Measurements from ENCODE around the gene USH2A. TPM values are rescaled to one million over a fixed set of nuclear protein-coding genes. Genes with fewer than 3 reads are reported as not detected.

USH2A gene
- total RNA-seq, 2 experiments from 2014 or later: not detected

DNA sequence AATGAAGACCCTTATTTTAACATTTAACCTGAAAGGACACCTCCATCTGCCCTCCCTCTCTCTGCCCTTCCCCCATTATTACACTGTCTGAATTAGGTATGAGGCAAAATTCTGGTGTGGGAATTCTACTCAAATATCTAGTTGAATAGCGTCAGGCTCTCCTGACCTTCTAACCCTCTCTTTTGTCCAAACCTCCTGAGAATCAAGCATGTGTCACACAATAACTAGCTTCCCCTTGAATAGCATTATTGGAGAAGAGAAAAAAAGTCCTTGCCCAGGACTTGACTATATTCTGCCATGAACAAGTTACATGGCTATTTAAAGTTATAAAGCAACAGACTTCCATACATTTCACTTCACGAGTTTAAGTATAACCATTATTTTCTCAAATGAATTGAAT is 35.5 kb downstream of the USH2A start:
- H3K36me3 Mint-ChIP-seq (ENCODE audit: low read depth): no peaks in the 10 kb centered on the region
- H3K4me1 Mint-ChIP-seq (ENCODE audit: low read depth): no peaks in the 10 kb centered on the region
- intact Hi-C loops (cut with micrococcal nuclease): no loop called here
- H3K9me3 Mint-ChIP-seq: peaks cover 9% of the 10 kb centered on the region
- H3K27ac Mint-ChIP-seq: no peak overlapping the region
- no peak overlapping the region for H3K4me3 Mint-ChIP-seq
- ATAC-seq (no peak), DNase-seq (no peak)
- POLR2A ChIA-PET: no interaction called here
- CTCF ChIA-PET: no interaction called here
- TF ChIP-seq, protein P1, sequence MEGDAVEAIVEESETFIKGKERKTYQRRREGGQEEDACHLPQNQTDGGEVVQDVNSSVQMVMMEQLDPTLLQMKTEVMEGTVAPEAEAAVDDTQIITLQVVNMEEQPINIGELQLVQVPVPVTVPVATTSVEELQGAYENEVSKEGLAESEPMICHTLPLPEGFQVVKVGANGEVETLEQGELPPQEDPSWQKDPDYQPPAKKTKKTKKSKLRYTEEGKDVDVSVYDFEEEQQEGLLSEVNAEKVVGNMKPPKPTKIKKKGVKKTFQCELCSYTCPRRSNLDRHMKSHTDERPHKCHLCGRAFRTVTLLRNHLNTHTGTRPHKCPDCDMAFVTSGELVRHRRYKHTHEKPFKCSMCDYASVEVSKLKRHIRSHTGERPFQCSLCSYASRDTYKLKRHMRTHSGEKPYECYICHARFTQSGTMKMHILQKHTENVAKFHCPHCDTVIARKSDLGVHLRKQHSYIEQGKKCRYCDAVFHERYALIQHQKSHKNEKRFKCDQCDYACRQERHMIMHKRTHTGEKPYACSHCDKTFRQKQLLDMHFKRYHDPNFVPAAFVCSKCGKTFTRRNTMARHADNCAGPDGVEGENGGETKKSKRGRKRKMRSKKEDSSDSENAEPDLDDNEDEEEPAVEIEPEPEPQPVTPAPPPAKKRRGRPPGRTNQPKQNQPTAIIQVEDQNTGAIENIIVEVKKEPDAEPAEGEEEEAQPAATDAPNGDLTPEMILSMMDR (IDR thresholded peaks at IDR 0.05): no peak
- no peaks in the 10 kb centered on the region for H3K27me3 Mint-ChIP-seq

DNA sequence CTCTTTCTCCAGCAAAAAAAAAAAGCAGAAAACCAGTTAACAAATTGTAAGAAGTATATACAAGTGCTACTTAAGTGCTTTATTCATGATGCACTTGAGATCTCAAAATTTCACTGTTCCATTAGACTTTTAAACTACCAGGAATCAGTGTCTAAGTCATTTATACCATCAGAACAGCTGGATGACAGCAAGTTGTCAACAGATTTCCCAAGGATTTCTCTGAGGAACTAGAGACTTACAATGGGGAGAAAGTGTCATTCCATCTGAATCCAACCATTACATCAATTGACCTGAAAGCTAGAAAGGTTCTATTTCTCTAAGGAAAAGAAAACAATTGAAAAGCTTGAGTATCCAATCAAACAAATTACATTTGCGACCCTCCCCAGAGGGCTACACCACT is 43.8 kb downstream of the USH2A start:
- CTCF ChIA-PET: no interaction called here
- POLR2A ChIA-PET: no interaction called here
- ATAC-seq (no peak), DNase-seq (no peak)
- Mint-ChIP-seq H3K9me3 (peaks cover 5% of the 10 kb centered on the region), H3K36me3 (ENCODE audit: low read depth) (no peaks in the 10 kb centered on the region), H3K4me1 (ENCODE audit: low read depth) (no peaks in the 10 kb centered on the region), H3K4me3 (no peak overlapping the region), H3K27me3 (no peaks in the 10 kb centered on the region), H3K27ac (no peak overlapping the region)
- TF ChIP-seq, protein P1 (IDR thresholded peaks at IDR 0.05): no peak
- intact Hi-C loops (cut with micrococcal nuclease): no loop called here

DNA sequence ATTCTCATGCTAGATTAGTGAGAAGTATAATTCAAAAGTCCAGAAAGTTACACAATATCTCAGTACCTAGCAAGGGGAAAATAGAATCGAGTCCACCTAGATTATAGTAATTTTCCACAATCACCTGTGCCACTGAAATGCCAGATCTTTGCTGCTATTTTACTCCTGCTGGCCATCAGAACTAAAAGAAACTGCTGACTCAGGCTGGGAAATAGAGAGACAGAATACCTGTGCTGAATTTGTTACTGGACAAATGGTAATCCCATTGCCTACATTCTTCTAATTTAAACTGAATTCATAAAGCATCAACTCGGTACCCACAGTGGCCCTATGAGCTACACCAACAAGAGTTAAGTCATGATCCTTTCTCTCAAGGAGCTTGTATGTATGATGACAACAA is 55.0 kb downstream of the USH2A start:
- intact Hi-C loops (cut with micrococcal nuclease): no loop called here
- TF ChIP-seq, protein P1 (IDR thresholded peaks at IDR 0.05): no peak
- ChIA-PET POLR2A (no interaction called here), CTCF (no interaction called here)
- Mint-ChIP-seq H3K4me3 (no peak overlapping the region), H3K27me3 (no peaks in the 10 kb centered on the region), H3K36me3 (ENCODE audit: low read depth) (no peaks in the 10 kb centered on the region), H3K27ac (no peak overlapping the region), H3K4me1 (ENCODE audit: low read depth) (no peaks in the 10 kb centered on the region), H3K9me3 (peaks cover 13% of the 10 kb centered on the region)
- DNase-seq: no peak
- no peak for ATAC-seq

DNA sequence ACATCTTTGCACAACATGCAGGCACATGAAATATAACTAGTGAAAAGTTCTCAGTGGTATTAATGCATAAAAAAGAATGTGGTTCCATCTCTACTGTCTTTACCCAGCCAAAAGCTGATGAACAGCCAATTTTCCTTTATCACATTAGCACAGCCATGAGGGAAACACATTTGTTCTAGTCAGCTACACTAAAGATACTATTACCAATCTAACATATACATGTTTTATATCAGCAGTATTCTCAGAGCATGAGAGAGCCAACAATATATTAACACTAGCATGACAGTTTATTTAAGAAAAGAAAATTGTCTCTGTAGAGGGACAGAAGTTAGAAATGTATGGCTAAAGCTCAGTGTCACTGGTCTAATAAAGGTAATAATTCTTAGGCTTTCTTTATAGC is 56.3 kb downstream of the USH2A start:
- Mint-ChIP-seq H3K4me3 (no peak overlapping the region), H3K27ac (no peak overlapping the region), H3K9me3 (peaks cover 6% of the 10 kb centered on the region), H3K4me1 (ENCODE audit: low read depth) (no peaks in the 10 kb centered on the region), H3K27me3 (no peaks in the 10 kb centered on the region), H3K36me3 (ENCODE audit: low read depth) (no peaks in the 10 kb centered on the region)
- TF ChIP-seq, protein P1 (IDR thresholded peaks at IDR 0.05): no peak
- ATAC-seq (no peak), DNase-seq (no peak)
- intact Hi-C loops (cut with micrococcal nuclease): no loop called here
- ChIA-PET CTCF (no interaction called here), POLR2A (no interaction called here)

DNA sequence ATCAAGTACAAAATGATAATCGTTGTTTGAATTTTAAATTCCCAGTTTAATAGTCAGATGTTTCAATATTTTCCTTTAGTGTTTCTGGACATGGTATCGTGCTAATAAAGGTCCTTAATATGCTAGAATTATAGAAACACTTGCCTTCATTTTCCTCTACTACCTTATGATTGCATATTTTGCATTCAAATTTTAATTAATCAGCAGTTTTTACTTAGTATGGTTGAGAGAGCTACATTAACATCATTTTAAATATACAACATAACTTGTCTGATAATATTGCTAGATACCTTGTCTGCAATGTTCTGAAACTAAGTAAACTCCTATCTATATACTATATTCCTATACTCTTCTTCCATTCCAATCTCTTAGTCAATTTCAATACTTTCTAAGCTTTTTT is 66.3 kb downstream of the USH2A start:
- no peak for DNase-seq
- H3K27ac Mint-ChIP-seq: no peak overlapping the region
- H3K4me1 Mint-ChIP-seq (ENCODE audit: low read depth): no peaks in the 10 kb centered on the region
- intact Hi-C loops (cut with micrococcal nuclease): no loop called here
- H3K9me3 Mint-ChIP-seq: peaks cover 1% of the 10 kb centered on the region
- H3K27me3 Mint-ChIP-seq: no peaks in the 10 kb centered on the region
- CTCF ChIA-PET: no interaction called here
- POLR2A ChIA-PET: no interaction called here
- no peak for ATAC-seq
- no peaks in the 10 kb centered on the region for H3K36me3 Mint-ChIP-seq (ENCODE audit: low read depth)
- TF ChIP-seq, protein P1 (IDR thresholded peaks at IDR 0.05): no peak
- no peak overlapping the region for H3K4me3 Mint-ChIP-seq
